Liver (tissue), 9 donors: ENCODE measurements around the gene SASH1. TPM values are rescaled to one million over a fixed set of nuclear protein-coding genes. Genes with fewer than 3 reads are reported as not detected.

ENCODE experiments used
- DNase-seq: peaks from one replicate; pipeline ENCODE4 v3.0.0-alpha.2; 2017; ENCODE audit warnings: low spot score
- H3K27ac ChIP-seq, 2 donors: one replicate each; pipeline ENCODE4 v1.7.0; 2013; ENCODE audit warnings: inconsistent platforms in 2 of 2, low read length in 2 of 2, control low read depth in 1 of 2, low read depth in 1 of 2, mild to moderate bottlenecking in 1 of 2
- H3K27me3 ChIP-seq, 4 donors: one replicate each; pipeline versions ENCODE4 v1.6.1 to v1.7.0; 2013; ENCODE audit warnings: low read length in 3 of 4, inconsistent platforms in 1 of 4, mild to moderate bottlenecking in 1 of 4, moderate library complexity in 1 of 4; ENCODE audit not compliant: control insufficient read depth in 4 of 4, insufficient read depth in 4 of 4
- H3K36me3 ChIP-seq, 4 donors: one replicate each; pipeline versions ENCODE4 v1.6.1 to v1.7.0; 2013; ENCODE audit warnings: low read length in 3 of 4, mild to moderate bottlenecking in 3 of 4, low read depth in 1 of 4, moderate library complexity in 1 of 4; ENCODE audit not compliant: control insufficient read depth in 4 of 4, insufficient read depth in 3 of 4
- H3K4me1 ChIP-seq, 4 donors: one replicate each; pipeline versions ENCODE4 v1.6.1 to v1.7.0; 2013; ENCODE audit warnings: low read length in 3 of 4, mild to moderate bottlenecking in 3 of 4, moderate library complexity in 1 of 4; ENCODE audit not compliant: control insufficient read depth in 4 of 4, insufficient read depth in 4 of 4
- H3K4me3 ChIP-seq, 3 donors: one replicate each; pipeline versions ENCODE4 v1.6.1 to v1.7.0; 2013; ENCODE audit warnings: low read length in 3 of 3, control low read depth in 1 of 3, low read depth in 1 of 3, mild to moderate bottlenecking in 1 of 3
- H3K9ac ChIP-seq, 2 donors: one replicate each; pipeline ENCODE4 v1.7.0; 2013; ENCODE audit warnings: low read length in 2 of 2, mild to moderate bottlenecking in 2 of 2, moderate library complexity in 2 of 2, control low read depth in 1 of 2, low read depth in 1 of 2
- H3K9me3 ChIP-seq, 4 donors: one replicate each; pipeline versions ENCODE4 v1.6.1 to v1.7.0; 2013; ENCODE audit warnings: low read length in 3 of 4; ENCODE audit not compliant: control insufficient read depth in 4 of 4
- ATF3 ChIP-seq: IDR thresholded peaks from 2 replicates; pipeline ENCODE4 v1.6.1; 2016; ENCODE audit warnings: antibody characterized with exemption
- EGR1 ChIP-seq, 2 donors: IDR thresholded peaks; 2 replicates each; pipeline ENCODE4 v1.6.1; 2016 to 2018; ENCODE audit warnings: antibody characterized with exemption in 2 of 2, low read depth in 2 of 2
- FOXA2 ChIP-seq: IDR thresholded peaks from 2 replicates; pipeline ENCODE4 v1.6.1; 2016; ENCODE audit warnings: antibody characterized with exemption
- HNF4A ChIP-seq, 2 donors: conservative IDR thresholded peaks; 2 replicates each; pipeline ENCODE4 v1.6.1; 2016; ENCODE audit warnings: antibody characterized with exemption in 2 of 2, mild to moderate bottlenecking in 2 of 2
- JUND ChIP-seq, 2 donors: IDR thresholded peaks; 2 replicates each; pipeline ENCODE4 v1.6.1; 2016; ENCODE audit warnings: antibody characterized with exemption in 2 of 2
- NR2F2 ChIP-seq: IDR thresholded peaks from 2 replicates; pipeline ENCODE4 v1.6.1; 2016; ENCODE audit warnings: antibody characterized with exemption
- RAD21 ChIP-seq, 2 donors: IDR thresholded peaks; 2 replicates each; pipeline ENCODE4 v1.6.1; 2016; ENCODE audit warnings: antibody characterized with exemption in 2 of 2, mild to moderate bottlenecking in 2 of 2
- RXRA ChIP-seq, 2 donors: IDR thresholded peaks; 2 replicates each; pipeline ENCODE4 v1.6.1; 2017 to 2018; ENCODE audit warnings: antibody characterized with exemption in 2 of 2, mild to moderate bottlenecking in 1 of 2
- SP1 ChIP-seq: IDR thresholded peaks from 2 replicates; pipeline ENCODE4 v1.6.1; 2018; ENCODE audit warnings: antibody characterized with exemption, mild to moderate bottlenecking
- TAF1 ChIP-seq: conservative IDR thresholded peaks from 2 replicates; pipeline ENCODE4 v1.6.1; 2016; ENCODE audit warnings: antibody characterized with exemption, mild to moderate bottlenecking
- YY1 ChIP-seq: IDR thresholded peaks from 2 replicates; pipeline ENCODE4 v1.6.1; 2016; ENCODE audit warnings: antibody characterized with exemption, mild to moderate bottlenecking
- ZBTB33 ChIP-seq: IDR thresholded peaks from 2 replicates; pipeline ENCODE4 v1.6.1; 2016; ENCODE audit warnings: antibody characterized with exemption
- WGBS: extraction: QIAGEN DNeasy Blood & Tissue Kit; methylation state at CpG from one replicate; pipeline ENCODE4 v1.1.7; 2013; 5-methylcytosine and 5-hydroxymethylcytosine counted together
- polyA plus RNA-seq, 2 donors: library from polyadenylated mRNA; stranded (reverse) in 1 of 2; unstranded in 1 of 2; fragments of 200-250 nt in 1 of 2; fragments of >200 nt in 1 of 2; fragmentation: Nextera tagmentation in 1 of 2; extraction: Ambion mirVana in 1 of 2; gene quantifications; one replicate each; pipeline versions ENCODE4 v1.2.1 to v1.2.3, GENCODE V29; 2013 to 2015
- total RNA-seq, 2 donors: library from RNA; depleted of rRNA; stranded (reverse); fragments of >200 nt; gene quantifications; one replicate each; pipeline ENCODE4 v1.2.3, GENCODE V29; 2014
- TF ChIP-seq, protein P1 (sequence below): IDR thresholded peaks from 2 replicates; pipeline ENCODE4 v1.6.1; 2016; ENCODE audit warnings: antibody characterized with exemption, mild to moderate bottlenecking
- TF ChIP-seq, protein P2 (sequence below): IDR thresholded peaks from 2 replicates; pipeline ENCODE4 v1.6.1; 2016; ENCODE audit warnings: antibody characterized with exemption
- TF ChIP-seq, protein P3 (sequence below): fragments of 150-350 bp; IDR thresholded peaks from 2 replicates; pipeline ENCODE4 v1.5.1; 2017; ENCODE audit warnings: improper control_type of control experiment, low read depth, low read length; ENCODE audit not compliant: missing input control
- donor health status: healthy.
- donor health status: healthy.
- donor health status: healthy.
- donor health status: healthy.
- donor health status: healthy.

Gene SASH1
- total and polyA plus RNA-seq, 4 donors = 3.5 to 16.4 (median 7.6) TPM

GRCh38 chr6:148518511-148519156 is 176.0 kb downstream of the SASH1 start:
- H3K9ac ChIP-seq = no peak overlapping the region
- H3K27ac ChIP-seq = no peak overlapping the region
- WGBS = 85% methylated on average over 12 of the region's 12 CpGs
- no peaks in the 10 kb centered on the region for H3K27me3 ChIP-seq
- H3K36me3 ChIP-seq = peaks cover 2 to 23% (median 11%) of the 10 kb centered on the region in 4 donors
- no peak overlapping the region for H3K4me3 ChIP-seq
- no peaks in the 10 kb centered on the region for H3K4me1 ChIP-seq
- H3K9me3 ChIP-seq = no peaks in the 10 kb centered on the region
- no peak for DNase-seq
- TF ChIP-seq SP1 (no peak), FOXA2 (no peak), YY1 (no peak), RAD21 (IDR thresholded peaks at IDR 0.05) (no peak), ZBTB33 (no peak), NR2F2 (no peak), ATF3 (no peak), EGR1 (IDR thresholded peaks at IDR 0.05; ENCODE audit: low read depth in 2 of 2) (no peak), JUND (IDR thresholded peaks at IDR 0.05) (no peak), RXRA (IDR thresholded peaks at IDR 0.05) (no peak), TAF1 (no peak), HNF4A (conservative IDR thresholded peaks at IDR 0.05) (no peak)
- TF ChIP-seq, protein P1, sequence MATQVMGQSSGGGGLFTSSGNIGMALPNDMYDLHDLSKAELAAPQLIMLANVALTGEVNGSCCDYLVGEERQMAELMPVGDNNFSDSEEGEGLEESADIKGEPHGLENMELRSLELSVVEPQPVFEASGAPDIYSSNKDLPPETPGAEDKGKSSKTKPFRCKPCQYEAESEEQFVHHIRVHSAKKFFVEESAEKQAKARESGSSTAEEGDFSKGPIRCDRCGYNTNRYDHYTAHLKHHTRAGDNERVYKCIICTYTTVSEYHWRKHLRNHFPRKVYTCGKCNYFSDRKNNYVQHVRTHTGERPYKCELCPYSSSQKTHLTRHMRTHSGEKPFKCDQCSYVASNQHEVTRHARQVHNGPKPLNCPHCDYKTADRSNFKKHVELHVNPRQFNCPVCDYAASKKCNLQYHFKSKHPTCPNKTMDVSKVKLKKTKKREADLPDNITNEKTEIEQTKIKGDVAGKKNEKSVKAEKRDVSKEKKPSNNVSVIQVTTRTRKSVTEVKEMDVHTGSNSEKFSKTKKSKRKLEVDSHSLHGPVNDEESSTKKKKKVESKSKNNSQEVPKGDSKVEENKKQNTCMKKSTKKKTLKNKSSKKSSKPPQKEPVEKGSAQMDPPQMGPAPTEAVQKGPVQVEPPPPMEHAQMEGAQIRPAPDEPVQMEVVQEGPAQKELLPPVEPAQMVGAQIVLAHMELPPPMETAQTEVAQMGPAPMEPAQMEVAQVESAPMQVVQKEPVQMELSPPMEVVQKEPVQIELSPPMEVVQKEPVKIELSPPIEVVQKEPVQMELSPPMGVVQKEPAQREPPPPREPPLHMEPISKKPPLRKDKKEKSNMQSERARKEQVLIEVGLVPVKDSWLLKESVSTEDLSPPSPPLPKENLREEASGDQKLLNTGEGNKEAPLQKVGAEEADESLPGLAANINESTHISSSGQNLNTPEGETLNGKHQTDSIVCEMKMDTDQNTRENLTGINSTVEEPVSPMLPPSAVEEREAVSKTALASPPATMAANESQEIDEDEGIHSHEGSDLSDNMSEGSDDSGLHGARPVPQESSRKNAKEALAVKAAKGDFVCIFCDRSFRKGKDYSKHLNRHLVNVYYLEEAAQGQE = no peak
- TF ChIP-seq, protein P2, sequence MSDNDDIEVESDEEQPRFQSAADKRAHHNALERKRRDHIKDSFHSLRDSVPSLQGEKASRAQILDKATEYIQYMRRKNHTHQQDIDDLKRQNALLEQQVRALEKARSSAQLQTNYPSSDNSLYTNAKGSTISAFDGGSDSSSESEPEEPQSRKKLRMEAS = no peak
- TF ChIP-seq, protein P3, sequence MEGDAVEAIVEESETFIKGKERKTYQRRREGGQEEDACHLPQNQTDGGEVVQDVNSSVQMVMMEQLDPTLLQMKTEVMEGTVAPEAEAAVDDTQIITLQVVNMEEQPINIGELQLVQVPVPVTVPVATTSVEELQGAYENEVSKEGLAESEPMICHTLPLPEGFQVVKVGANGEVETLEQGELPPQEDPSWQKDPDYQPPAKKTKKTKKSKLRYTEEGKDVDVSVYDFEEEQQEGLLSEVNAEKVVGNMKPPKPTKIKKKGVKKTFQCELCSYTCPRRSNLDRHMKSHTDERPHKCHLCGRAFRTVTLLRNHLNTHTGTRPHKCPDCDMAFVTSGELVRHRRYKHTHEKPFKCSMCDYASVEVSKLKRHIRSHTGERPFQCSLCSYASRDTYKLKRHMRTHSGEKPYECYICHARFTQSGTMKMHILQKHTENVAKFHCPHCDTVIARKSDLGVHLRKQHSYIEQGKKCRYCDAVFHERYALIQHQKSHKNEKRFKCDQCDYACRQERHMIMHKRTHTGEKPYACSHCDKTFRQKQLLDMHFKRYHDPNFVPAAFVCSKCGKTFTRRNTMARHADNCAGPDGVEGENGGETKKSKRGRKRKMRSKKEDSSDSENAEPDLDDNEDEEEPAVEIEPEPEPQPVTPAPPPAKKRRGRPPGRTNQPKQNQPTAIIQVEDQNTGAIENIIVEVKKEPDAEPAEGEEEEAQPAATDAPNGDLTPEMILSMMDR = no peak
